HCT116 (cell line): Measurements from ENCODE around the gene TMEM222.

Experiments
- CBX3 ChIP-seq: IDR thresholded peaks from 2 replicates; pipeline ENCODE4 v1.6.1; 2012; ENCODE audit warnings: low read depth
- CTCF ChIP-seq, 3 experiments: fragments of 200-600 bp in 1 of 3; sonication (generic) in 1 of 3; IDR thresholded peaks in 2 of 3; conservative IDR thresholded peaks in 1 of 3; 2 replicates each; pipeline ENCODE4 v1.5.1; 2012 to 2017; ENCODE audit warnings: low read depth in 2 of 3, low read length in 2 of 3, antibody characterized with exemption in 1 of 3, borderline replicate concordance in 1 of 3, control low read depth in 1 of 3, mild to moderate bottlenecking in 1 of 3, mixed read lengths in 1 of 3, mixed run types in 1 of 3, moderate library complexity in 1 of 3; ENCODE audit not compliant: insufficient read depth in 1 of 3
- EGR1 ChIP-seq: IDR thresholded peaks from 2 replicates; pipeline ENCODE4 v1.6.1; 2012; ENCODE audit warnings: low read depth
- EZH2phosphoT487 ChIP-seq: fragments of 200-600 bp; IDR thresholded peaks from 2 replicates; pipeline ENCODE4 v1.6.1; 2018; ENCODE audit warnings: antibody characterized with exemption, borderline replicate concordance
- RAD21 ChIP-seq: IDR thresholded peaks from 2 replicates; pipeline ENCODE4 v1.6.1; 2012; ENCODE audit warnings: low read depth, mild to moderate bottlenecking
- SP1 ChIP-seq: IDR thresholded peaks from 2 replicates; pipeline ENCODE4 v1.6.1; 2012; ENCODE audit warnings: low read depth
- ZFX ChIP-seq: fragments of 450-650 bp; IDR thresholded peaks from 2 replicates; pipeline ENCODE4 v1.6.1; 2017

- no peak for TF ChIP-seq RAD21
- TF ChIP-seq CTCF (IDR thresholded peaks at IDR 0.05 in 2 of 3, conservative IDR thresholded peaks at IDR 0.05 in 1 of 3; ENCODE audit: borderline replicate concordance in 1 of 3, insufficient read depth in 1 of 3, low read depth in 2 of 3, low read length in 2 of 3): no peak
- no peak for TF ChIP-seq EGR1
- TF ChIP-seq CBX3: no peak
- no peak for TF ChIP-seq EZH2phosphoT487
- TF ChIP-seq ZFX: no peak
- TF ChIP-seq SP1: no peak
Observed at GRCh38 chr1:27314737-27315136, 7.2 kb upstream of the TMEM222 start.
